Stimulated activated effector memory CD8-positive, alpha-beta T cell treated with anti-CD3 and anti-CD28 coated beads, Interleukin-12 subunit alpha, Interleukin-12 subunit beta, amount 100 ng/mL, for 72 hours (primary cell): ENCODE data around the gene CSMD2.

Experiments used
- ATAC-seq: fragments of 150-1000 bp; cut with Tn5 transposase; 2 replicates; pipeline ENCODE4 v1.10.0; 2021
- DNase-seq, 2 donors: peaks; one replicate each; pipeline ENCODE4 v3.0.0; 2021 to 2022; ENCODE audit warnings: low spot score in 2 of 2
- H3K27ac Mint-ChIP-seq: one replicate; pipeline ENCODE4 v1.8.0; 2022; ENCODE audit warnings: mild to moderate bottlenecking, mixed read lengths
- H3K36me3 Mint-ChIP-seq: one replicate; pipeline ENCODE4 v1.8.0; 2022; ENCODE audit warnings: mild to moderate bottlenecking, mixed read lengths
- H3K4me1 Mint-ChIP-seq: one replicate; pipeline ENCODE4 v1.8.0; 2022; ENCODE audit warnings: mixed read lengths
- H3K4me3 Mint-ChIP-seq: one replicate; pipeline ENCODE4 v1.8.0; 2022; ENCODE audit warnings: mild to moderate bottlenecking, mixed read lengths
- H3K9me3 Mint-ChIP-seq: one replicate; pipeline ENCODE4 v1.8.0; 2022; ENCODE audit warnings: mixed read lengths

CSMD2 gene

DNA sequence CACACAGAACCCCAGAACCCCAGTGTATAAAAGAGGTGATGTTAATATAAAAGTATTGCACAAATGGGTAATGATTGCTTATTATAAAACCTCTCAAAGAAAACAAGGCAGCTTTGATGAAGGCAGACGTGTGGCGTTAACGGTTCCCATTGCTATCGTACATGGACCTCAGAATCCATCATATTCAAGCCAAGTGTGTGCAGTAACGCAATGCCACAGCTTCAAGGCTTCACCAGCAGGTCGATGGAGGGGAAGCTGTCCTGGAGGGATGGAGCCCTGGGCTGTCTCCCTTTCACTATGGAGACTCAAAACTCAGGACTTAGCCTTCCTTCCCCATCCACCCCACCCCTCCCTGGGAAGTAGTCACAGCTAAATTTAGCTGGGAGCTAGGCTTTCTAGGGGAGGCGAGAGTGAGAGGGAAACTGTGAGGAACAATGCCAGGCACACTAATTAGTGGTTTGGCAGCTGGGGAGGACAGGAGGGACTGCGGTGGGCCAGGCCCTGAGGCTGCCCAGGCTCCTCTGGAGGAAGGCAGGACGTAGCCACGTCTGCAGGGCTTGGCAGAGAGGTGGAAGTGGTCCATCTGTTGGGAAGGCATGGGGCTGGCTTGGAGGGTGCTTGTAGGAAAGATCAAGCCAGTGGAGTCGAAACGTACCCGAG lies 180.0 kb downstream of the CSMD2 start:
- Mint-ChIP-seq H3K4me3 (no peak overlapping the region), H3K9me3 (no peaks in the 10 kb centered on the region), H3K4me1 (no peaks in the 10 kb centered on the region), H3K27ac (no peak overlapping the region), H3K36me3 (no peaks in the 10 kb centered on the region)
- DNase-seq (no peak), ATAC-seq (no peak)

- no peak overlapping the region for H3K4me3 Mint-ChIP-seq
- H3K9me3 Mint-ChIP-seq = no peaks in the 10 kb centered on the region
- H3K27ac Mint-ChIP-seq = no peak overlapping the region
- no peak for ATAC-seq
- no peaks in the 10 kb centered on the region for H3K4me1 Mint-ChIP-seq
- no peak for DNase-seq
- H3K36me3 Mint-ChIP-seq = no peaks in the 10 kb centered on the region
Observed at GRCh38 chr1:33982419-33982818, 182.6 kb downstream of the CSMD2 start.

DNA sequence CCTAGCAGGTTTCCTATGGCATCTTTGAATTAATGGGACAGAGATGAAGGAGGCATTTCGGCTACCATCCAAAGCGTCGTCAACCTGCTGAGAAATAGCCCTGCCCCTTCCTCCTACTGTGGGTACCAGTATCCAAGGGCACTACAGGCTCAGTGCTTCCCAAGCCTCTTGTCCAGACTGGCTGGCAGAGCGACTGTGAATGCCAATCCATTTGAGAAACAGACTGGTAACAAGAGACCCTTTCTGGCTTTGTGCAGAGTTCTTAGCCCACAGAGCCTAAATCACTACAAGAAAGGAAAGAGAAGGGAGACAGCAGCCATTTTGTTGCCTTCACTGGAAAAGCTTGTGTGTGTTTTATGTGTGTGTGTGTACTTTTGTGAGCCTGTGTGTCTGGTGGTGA lies 185.7 kb downstream of the CSMD2 start:
- Mint-ChIP-seq H3K9me3 (no peaks in the 10 kb centered on the region), H3K36me3 (no peaks in the 10 kb centered on the region), H3K4me1 (no peaks in the 10 kb centered on the region), H3K27ac (no peak overlapping the region), H3K4me3 (no peak overlapping the region)
- DNase-seq = no peak
- ATAC-seq = no peak

DNA sequence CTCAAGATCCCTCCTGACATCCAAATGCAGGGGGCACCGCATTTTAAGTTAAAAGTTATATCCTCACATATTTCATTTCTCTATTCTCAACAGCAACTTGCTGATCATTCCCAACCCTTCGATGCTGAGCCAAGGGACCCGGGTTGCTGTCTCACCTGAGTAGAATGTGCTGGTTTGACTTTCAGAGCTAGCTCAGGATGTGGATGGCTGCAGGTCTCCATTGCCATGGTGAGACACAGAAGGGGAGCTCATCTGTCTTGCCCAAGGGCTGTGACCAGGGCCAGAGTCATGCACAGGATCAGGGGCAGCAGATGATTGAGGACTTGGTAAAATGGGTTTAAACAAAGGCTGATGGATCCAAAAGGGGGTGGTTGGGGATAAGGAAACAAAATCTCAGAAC lies 189.1 kb downstream of the CSMD2 start:
- H3K36me3 Mint-ChIP-seq = no peaks in the 10 kb centered on the region
- H3K9me3 Mint-ChIP-seq = no peaks in the 10 kb centered on the region
- no peak overlapping the region for H3K4me3 Mint-ChIP-seq
- ATAC-seq (no peak), DNase-seq (no peak)
- no peaks in the 10 kb centered on the region for H3K4me1 Mint-ChIP-seq
- H3K27ac Mint-ChIP-seq = no peak overlapping the region

GRCh38 chr1:33973799-33974545 lies 191.1 kb downstream of the CSMD2 start:
- ATAC-seq (no peak), DNase-seq (no peak)
- Mint-ChIP-seq H3K9me3 (no peaks in the 10 kb centered on the region), H3K27ac (no peak overlapping the region), H3K4me1 (no peaks in the 10 kb centered on the region), H3K36me3 (no peaks in the 10 kb centered on the region), H3K4me3 (no peak overlapping the region)

DNA sequence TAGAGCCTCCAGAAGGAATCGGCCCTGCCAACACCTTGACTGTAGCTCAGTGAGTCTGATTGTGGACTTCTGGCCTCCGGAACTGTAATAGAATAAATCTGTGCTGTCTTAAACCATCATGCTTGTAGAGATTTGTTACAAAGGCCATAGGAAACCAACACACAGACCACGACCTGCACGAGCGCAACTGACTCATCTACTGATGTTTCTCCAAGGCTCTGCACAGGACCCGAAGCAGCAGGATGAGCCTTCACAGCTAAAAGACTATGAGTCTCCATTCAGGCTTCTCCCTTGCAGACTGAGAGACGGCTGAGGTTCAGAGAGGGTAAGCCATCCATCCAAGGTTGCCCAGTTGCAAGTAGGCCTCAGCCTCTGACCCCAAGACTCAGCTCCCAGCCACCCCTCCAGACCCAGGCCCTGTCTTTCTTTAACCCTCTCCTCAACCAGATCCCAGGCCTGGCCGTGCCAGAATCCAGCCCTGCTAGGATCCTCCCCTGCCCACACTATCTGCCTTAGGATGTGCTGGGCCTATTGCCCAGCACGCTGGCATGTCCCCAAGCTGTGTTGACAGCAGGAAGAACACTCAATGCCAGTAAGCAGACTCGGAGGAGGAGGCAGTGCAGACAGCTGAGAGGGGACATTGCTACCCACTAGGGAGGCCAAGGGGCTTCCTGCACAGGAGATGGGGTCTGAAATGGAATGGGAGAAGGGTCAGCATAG lies 192.2 kb downstream of the CSMD2 start:
- H3K27ac Mint-ChIP-seq = no peak overlapping the region
- no peak overlapping the region for H3K4me3 Mint-ChIP-seq
- no peak for DNase-seq
- no peaks in the 10 kb centered on the region for H3K9me3 Mint-ChIP-seq
- ATAC-seq = no peak
- no peaks in the 10 kb centered on the region for H3K36me3 Mint-ChIP-seq
- H3K4me1 Mint-ChIP-seq = no peaks in the 10 kb centered on the region

- H3K36me3 Mint-ChIP-seq = no peaks in the 10 kb centered on the region
- no peak for DNase-seq
- no peaks in the 10 kb centered on the region for H3K9me3 Mint-ChIP-seq
- H3K4me1 Mint-ChIP-seq = no peaks in the 10 kb centered on the region
- no peak overlapping the region for H3K4me3 Mint-ChIP-seq
- no peak for ATAC-seq
- no peak overlapping the region for H3K27ac Mint-ChIP-seq
Observed at GRCh38 chr1:33971913-33972312, 193.1 kb downstream of the CSMD2 start.

- no peaks in the 10 kb centered on the region for H3K4me1 Mint-ChIP-seq
- ATAC-seq (no peak), DNase-seq (no peak)
- no peak overlapping the region for H3K4me3 Mint-ChIP-seq
- no peaks in the 10 kb centered on the region for H3K36me3 Mint-ChIP-seq
- no peak overlapping the region for H3K27ac Mint-ChIP-seq
- no peaks in the 10 kb centered on the region for H3K9me3 Mint-ChIP-seq
Observed at GRCh38 chr1:33971018-33971710, 193.9 kb downstream of the CSMD2 start.

DNA sequence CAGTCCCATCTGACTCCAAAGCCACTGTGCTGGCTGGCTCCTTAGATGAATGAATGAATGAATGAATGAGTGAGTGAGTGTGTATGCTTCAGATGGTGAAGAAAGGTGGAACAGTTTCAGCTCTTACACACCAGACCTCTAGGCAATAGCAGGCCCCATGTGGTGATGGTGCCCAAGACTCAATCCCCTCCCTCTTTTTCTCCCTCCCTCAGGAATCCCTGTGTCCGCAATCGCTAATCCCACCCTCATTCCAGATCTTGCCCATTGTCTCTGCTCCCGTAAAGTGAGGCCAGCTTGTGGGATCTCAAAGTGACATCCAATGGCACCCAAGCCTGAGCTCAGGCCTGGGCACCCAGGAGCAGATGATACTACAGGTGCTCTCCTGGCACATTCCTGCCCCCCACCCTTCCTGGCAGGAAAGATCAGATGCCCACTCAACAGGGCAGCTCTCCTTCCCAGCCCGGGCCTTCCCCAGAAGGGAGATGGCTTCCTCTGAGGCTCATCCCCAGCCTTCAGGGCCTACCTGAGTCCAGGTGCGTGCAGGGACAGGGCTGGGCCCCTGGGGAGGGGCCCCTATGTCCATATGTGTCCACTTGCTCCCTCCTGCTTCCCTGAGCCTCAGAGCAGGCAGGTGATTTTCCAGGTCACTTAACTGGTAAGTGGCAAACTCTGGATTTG lies 194.7 kb downstream of the CSMD2 start:
- DNase-seq = no peak
- no peaks in the 10 kb centered on the region for H3K36me3 Mint-ChIP-seq
- no peak for ATAC-seq
- no peaks in the 10 kb centered on the region for H3K4me1 Mint-ChIP-seq
- H3K27ac Mint-ChIP-seq = no peak overlapping the region
- H3K9me3 Mint-ChIP-seq = no peaks in the 10 kb centered on the region
- H3K4me3 Mint-ChIP-seq = no peak overlapping the region

DNA sequence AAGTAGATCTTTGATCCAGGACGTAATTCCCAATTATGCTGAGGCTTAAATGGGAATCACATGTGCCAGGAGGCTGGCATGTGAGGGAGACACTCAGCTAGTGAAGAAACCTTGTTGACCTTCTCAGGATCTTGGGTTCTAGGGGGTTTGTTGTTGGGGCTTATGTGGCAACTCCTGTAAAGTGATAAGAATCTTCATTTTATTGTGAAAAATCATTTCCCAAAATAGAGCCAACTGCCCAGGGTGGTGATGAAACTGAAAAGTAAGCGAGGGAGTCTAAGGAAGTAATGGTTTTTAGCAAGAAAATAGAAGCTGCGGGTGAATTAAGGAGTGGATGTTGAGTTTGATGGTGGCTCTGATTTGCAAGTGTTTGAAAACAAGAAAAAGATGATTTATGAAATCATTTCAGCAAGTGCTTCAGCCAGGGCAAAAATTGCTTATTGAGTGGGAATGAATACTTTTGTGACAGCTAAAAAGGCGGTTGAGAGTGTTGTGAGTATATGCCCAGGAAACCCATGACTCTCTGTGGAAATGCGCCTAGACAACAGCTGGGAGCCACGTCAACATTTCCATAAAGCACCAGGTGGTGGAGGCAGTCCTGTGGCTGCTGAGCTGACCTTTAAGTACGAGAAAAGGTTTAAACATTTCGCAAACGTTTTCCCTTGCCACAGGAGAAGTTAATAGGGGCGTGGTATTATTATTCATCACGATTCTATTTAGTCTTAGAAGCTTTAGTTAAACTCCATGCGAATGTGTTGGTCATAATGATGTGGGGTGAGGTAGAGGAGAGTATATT lies 198.5 kb downstream of the CSMD2 start:
- Mint-ChIP-seq H3K36me3 (no peaks in the 10 kb centered on the region), H3K4me3 (no peak overlapping the region), H3K4me1 (no peaks in the 10 kb centered on the region), H3K27ac (no peak overlapping the region), H3K9me3 (peaks cover 2% of the 10 kb centered on the region)
- ATAC-seq = no peak
- DNase-seq = no peak

GRCh38 chr1:33965086-33965485 lies 199.9 kb downstream of the CSMD2 start:
- H3K9me3 Mint-ChIP-seq = peaks cover 2% of the 10 kb centered on the region
- ATAC-seq = no peak

GRCh38 chr1:33962061-33962460 lies 203.0 kb downstream of the CSMD2 start:
- Mint-ChIP-seq H3K4me1 (no peaks in the 10 kb centered on the region), H3K27ac (no peak overlapping the region), H3K9me3 (peaks cover 2% of the 10 kb centered on the region), H3K4me3 (no peak overlapping the region), H3K36me3 (no peaks in the 10 kb centered on the region)
- ATAC-seq (no peak), DNase-seq (no peak)

More at GRCh38 chr1:33965086-33965485, 199.9 kb downstream of the CSMD2 start:
- Mint-ChIP-seq H3K36me3 (no peaks in the 10 kb centered on the region), H3K27ac (no peak overlapping the region), H3K4me3 (no peak overlapping the region), H3K4me1 (no peaks in the 10 kb centered on the region)
- DNase-seq = no peak

GRCh38 chr1:33960188-33960895 lies 204.7 kb downstream of the CSMD2 start:
- DNase-seq = no peak
- H3K4me1 Mint-ChIP-seq = no peaks in the 10 kb centered on the region
- ATAC-seq = no peak
- H3K36me3 Mint-ChIP-seq = no peaks in the 10 kb centered on the region
- peaks cover 2% of the 10 kb centered on the region for H3K9me3 Mint-ChIP-seq
- H3K27ac Mint-ChIP-seq = no peak overlapping the region
- H3K4me3 Mint-ChIP-seq = no peak overlapping the region

GRCh38 chr1:33957854-33958253 lies 207.2 kb downstream of the CSMD2 start:
- H3K27ac Mint-ChIP-seq = no peak overlapping the region
- ATAC-seq (no peak), DNase-seq (no peak)
- H3K4me1 Mint-ChIP-seq = no peaks in the 10 kb centered on the region
- H3K9me3 Mint-ChIP-seq = no peaks in the 10 kb centered on the region
- no peak overlapping the region for H3K4me3 Mint-ChIP-seq
- H3K36me3 Mint-ChIP-seq = no peaks in the 10 kb centered on the region
